ENCODE measurements around the gene ESCO1.
A peak's percentile ranks its signal among the peaks of the same experiment; 100 is the strongest.
"Not testable (repeated sequence)": the region's sequence is repeated elsewhere in the genome, so short reads cannot be mapped to it uniquely, and the experiment has no call there.

ESCO1 gene, protein sequence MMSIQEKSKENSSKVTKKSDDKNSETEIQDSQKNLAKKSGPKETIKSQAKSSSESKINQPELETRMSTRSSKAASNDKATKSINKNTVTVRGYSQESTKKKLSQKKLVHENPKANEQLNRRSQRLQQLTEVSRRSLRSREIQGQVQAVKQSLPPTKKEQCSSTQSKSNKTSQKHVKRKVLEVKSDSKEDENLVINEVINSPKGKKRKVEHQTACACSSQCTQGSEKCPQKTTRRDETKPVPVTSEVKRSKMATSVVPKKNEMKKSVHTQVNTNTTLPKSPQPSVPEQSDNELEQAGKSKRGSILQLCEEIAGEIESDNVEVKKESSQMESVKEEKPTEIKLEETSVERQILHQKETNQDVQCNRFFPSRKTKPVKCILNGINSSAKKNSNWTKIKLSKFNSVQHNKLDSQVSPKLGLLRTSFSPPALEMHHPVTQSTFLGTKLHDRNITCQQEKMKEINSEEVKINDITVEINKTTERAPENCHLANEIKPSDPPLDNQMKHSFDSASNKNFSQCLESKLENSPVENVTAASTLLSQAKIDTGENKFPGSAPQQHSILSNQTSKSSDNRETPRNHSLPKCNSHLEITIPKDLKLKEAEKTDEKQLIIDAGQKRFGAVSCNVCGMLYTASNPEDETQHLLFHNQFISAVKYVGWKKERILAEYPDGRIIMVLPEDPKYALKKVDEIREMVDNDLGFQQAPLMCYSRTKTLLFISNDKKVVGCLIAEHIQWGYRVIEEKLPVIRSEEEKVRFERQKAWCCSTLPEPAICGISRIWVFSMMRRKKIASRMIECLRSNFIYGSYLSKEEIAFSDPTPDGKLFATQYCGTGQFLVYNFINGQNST

GRCh38 chr18:21600526-21601410, at the start of gene ESCO1:
TSS of gene ESCO1 (minus strand) at chr18:21600704. CDS start at chr18:21574843, 25,861 bp downstream.
- Histone ChIP-seq H3K4me3 (peak within 1 kb of the TSS; percentile 96), H3K27ac (peak within 1 kb of the TSS; percentile 97 to 98)
- TF ChIP-seq CTCF (IDR thresholded peaks at IDR 0.05), result peak; percentile 98
- DNase-seq (ENCODE audit: low spot score), result peak; percentile 97

DNA sequence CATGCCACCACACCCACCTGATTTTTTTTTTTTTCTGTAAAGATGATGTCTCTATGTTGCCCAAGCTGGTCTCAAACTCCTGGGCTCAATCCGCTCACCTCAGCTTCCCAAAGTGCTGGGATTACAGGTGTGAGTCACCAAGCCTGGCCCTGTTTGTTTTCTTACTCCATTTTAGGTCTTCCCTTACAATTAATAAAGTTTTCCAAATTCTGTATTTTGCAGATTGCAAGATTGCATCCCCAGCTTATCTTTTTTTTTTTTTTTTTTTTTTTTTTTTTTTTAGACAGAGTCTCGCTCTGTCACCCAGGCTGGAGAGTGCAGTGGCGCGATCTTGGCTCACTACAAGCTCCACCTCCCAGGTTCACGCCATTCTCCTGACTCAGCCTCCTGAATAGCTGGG, 39.9 kb upstream of the ESCO1 start:
- DNase-seq (ENCODE audit: low spot score); H3K4me3 ChIP-seq; H3K27ac ChIP-seq: not testable (repeated sequence)

DNA sequence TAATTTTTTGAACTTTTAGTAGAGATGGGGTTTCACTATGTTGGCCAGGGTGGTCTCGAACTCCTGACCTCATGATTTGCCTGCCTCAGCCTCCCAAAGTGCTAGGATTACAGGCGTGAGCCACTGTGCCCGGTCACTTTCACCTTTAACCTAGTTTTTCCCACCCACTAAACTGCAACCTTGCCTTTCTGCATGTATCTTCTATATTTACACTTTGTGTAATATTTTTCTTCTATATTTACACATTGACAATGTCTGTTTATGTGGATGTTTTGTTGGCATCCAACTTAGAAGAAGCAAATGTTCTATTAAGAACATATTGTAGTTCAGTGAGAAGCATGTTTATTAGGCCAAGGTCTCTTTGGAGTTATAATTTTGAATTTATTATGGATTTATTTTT, 38.3 kb upstream of the ESCO1 start:
- H3K27ac ChIP-seq, result no peak overlapping the region
- no peak for TF ChIP-seq CTCF (IDR thresholded peaks at IDR 0.05)
- no peak overlapping the region for H3K4me3 ChIP-seq
- no peak for DNase-seq (ENCODE audit: low spot score)

- Histone ChIP-seq H3K4me3 (no peak overlapping the region), H3K27ac (no peak overlapping the region)
- DNase-seq (ENCODE audit: low spot score), result no peak
- no peak for TF ChIP-seq CTCF (IDR thresholded peaks at IDR 0.05)
Measured at GRCh38 chr18:21636769-21637168, 36.3 kb upstream of the ESCO1 start.

- H3K4me3 ChIP-seq, result no peak overlapping the region
- no peak for TF ChIP-seq CTCF (IDR thresholded peaks at IDR 0.05)
- H3K27ac ChIP-seq, result no peak overlapping the region
- no peak for DNase-seq (ENCODE audit: low spot score)
Measured at GRCh38 chr18:21634588-21635199, 34.2 kb upstream of the ESCO1 start.

DNA sequence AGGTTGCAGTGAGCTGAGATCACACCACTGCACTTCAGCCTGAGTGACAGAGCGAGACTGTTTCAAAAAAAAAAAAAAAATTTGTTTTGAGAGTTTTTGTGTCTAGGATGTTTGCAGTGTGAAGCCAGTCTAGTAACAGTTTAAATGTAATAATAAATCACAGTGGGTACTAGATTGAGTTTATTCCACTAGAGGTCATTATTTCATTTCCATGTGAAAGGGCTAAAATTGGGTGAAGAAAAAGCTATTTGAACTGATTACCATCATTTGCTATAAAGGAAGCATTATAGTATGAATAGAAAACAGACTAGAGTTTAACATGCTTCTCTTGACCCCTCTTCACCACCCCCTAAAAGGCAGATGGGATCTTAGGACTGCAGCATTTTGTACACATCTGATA, 31.9 kb upstream of the ESCO1 start:
- TF ChIP-seq CTCF (IDR thresholded peaks at IDR 0.05), result no peak
- Histone ChIP-seq H3K4me3 (no peak overlapping the region), H3K27ac (no peak overlapping the region)
- no peak for DNase-seq (ENCODE audit: low spot score)
